HG02970 (cell line): ENCODE data around the gene FLACC1.
"Not testable (repeated sequence)": the region's sequence is repeated elsewhere in the genome, so short reads cannot be mapped to it uniquely, and the experiment has no call there.

Source experiments
- ATAC-seq: cut with Tn5 transposase; IDR thresholded peaks from one replicate; pipeline ENCODE4 v1.9.1; 2021; ENCODE audit warnings: mild to moderate bottlenecking, moderate library complexity, moderate number of reproducible peaks; ENCODE audit not compliant: unreplicated experiment, low FRiP score

Gene FLACC1

GRCh38 chr2:201357221-201357620 lies at the start of gene FLACC1:
Gene FLACC1 (minus strand): TSS chr2:201357345. CDS start chr2:201351404, 5,941 bp downstream.
- no peak for ATAC-seq

- ATAC-seq, result no peak
These were observed 49.0 kb upstream of the FLACC1 start for GRCh38 chr2:201406077-201406662.

GRCh38 chr2:201404699-201405280 lies 47.6 kb upstream of the FLACC1 start:
- ATAC-seq, result no peak

- ATAC-seq, result no peak
These were observed 46.7 kb upstream of the FLACC1 start for GRCh38 chr2:201403880-201404279.

- ATAC-seq, result no peak
These were observed 45.8 kb upstream of the FLACC1 start for GRCh38 chr2:201402651-201403562.

GRCh38 chr2:201401815-201402214 lies 44.7 kb upstream of the FLACC1 start:
- ATAC-seq, result no peak

- no peak for ATAC-seq
These were observed 39.5 kb upstream of the FLACC1 start for GRCh38 chr2:201396595-201396994.

- no peak for ATAC-seq
These were observed 26.0 kb upstream of the FLACC1 start for GRCh38 chr2:201383136-201383535.

GRCh38 chr2:201378496-201379397 lies 21.6 kb upstream of the FLACC1 start:
- no peak for ATAC-seq

GRCh38 chr2:201377218-201377617 lies 20.1 kb upstream of the FLACC1 start:
- no peak for ATAC-seq

GRCh38 chr2:201369775-201370174 lies 12.6 kb upstream of the FLACC1 start:
- ATAC-seq, result no peak

- ATAC-seq, result not testable (repeated sequence)
These were observed 12.2 kb upstream of the FLACC1 start for GRCh38 chr2:201369318-201369717.

GRCh38 chr2:201366146-201366545 lies 9.0 kb upstream of the FLACC1 start:
- ATAC-seq, result no peak

GRCh38 chr2:201363857-201364560 lies 6.9 kb upstream of the FLACC1 start:
- no peak for ATAC-seq

- ATAC-seq, result no peak
These were observed 5.3 kb upstream of the FLACC1 start for GRCh38 chr2:201362396-201362795.

GRCh38 chr2:201361078-201361733 lies 4.1 kb upstream of the FLACC1 start:
- ATAC-seq, result no peak

- ATAC-seq, result no peak
These were observed 3.1 kb upstream of the FLACC1 start for GRCh38 chr2:201360256-201360655.

- ATAC-seq, result no peak
These were observed 1.5 kb upstream of the FLACC1 start for GRCh38 chr2:201358684-201359083.

- no peak for ATAC-seq
These were observed 4.0 kb downstream of the FLACC1 start for GRCh38 chr2:201353116-201353515.
